HL-60 (cell line): Measurements from ENCODE around the gene IRAK1BP1.
"Not testable (repeated sequence)": the region's sequence is repeated elsewhere in the genome, so short reads cannot be mapped to it uniquely, and the experiment has no call there.

ENCODE experiments used
- DNase-seq, 2 experiments: peaks; one replicate each; pipeline ENCODE4 v3.0.0-alpha.2; 2010 to 2020; ENCODE audit warnings: low read depth in 1 of 2, low spot score in 1 of 2
- H3K27ac ChIP-seq: fragments of 250-450 bp; sonication (Bioruptor Pico); replicated peaks from 2 replicates; pipeline ENCODE4 v1.5.1; 2020; ENCODE audit warnings: mild to moderate bottlenecking, moderate library complexity
- H3K27me3 ChIP-seq: fragments of 250-450 bp; sonication (Bioruptor Pico); 2 replicates; pipeline ENCODE4 v1.5.1; 2021; ENCODE audit warnings: mild to moderate bottlenecking, moderate library complexity; ENCODE audit not compliant: insufficient read depth, poor library complexity, severe bottlenecking
- H3K4me3 ChIP-seq: replicated peaks from 2 replicates; pipeline ENCODE4 v1.5.1; 2011; ENCODE audit warnings: mild to moderate bottlenecking, control low read depth, low read length; ENCODE audit not compliant: insufficient read depth
- CTCF ChIP-seq: IDR thresholded peaks from one replicate; pipeline ENCODE4 v1.5.1; 2011; ENCODE audit warnings: low read length, control low read depth, inconsistent platforms; ENCODE audit not compliant: insufficient read depth
- GABPA ChIP-seq: IDR thresholded peaks from 2 replicates; pipeline ENCODE4 v1.6.1; 2012; ENCODE audit warnings: low read depth
- POLR2AphosphoS5 ChIP-seq: IDR thresholded peaks from 2 replicates; pipeline ENCODE4 v1.6.1; 2012; ENCODE audit warnings: low read depth
- REST ChIP-seq: IDR thresholded peaks from 2 replicates; pipeline ENCODE4 v1.6.1; 2012; ENCODE audit warnings: low read depth; ENCODE audit not compliant: insufficient replicate concordance
- SPI1 ChIP-seq: IDR thresholded peaks from 2 replicates; pipeline ENCODE4 v1.6.1; 2012; ENCODE audit warnings: low read depth, mild to moderate bottlenecking, borderline replicate concordance

Gene IRAK1BP1

GRCh38 chr6:78910591-78911171 lies 43.3 kb downstream of the IRAK1BP1 start:
- Histone ChIP-seq H3K4me3 (peak overlapping the region; percentile 44), H3K27ac (no peak overlapping the region), H3K27me3 (no peaks in the 10 kb centered on the region)
- TF ChIP-seq REST (no peak), CTCF (no peak), GABPA (no peak), SPI1 (no peak), POLR2AphosphoS5 (no peak)
- peak in 1 of 2 experiments; percentile 25 for DNase-seq

- Histone ChIP-seq H3K27ac (no peak overlapping the region), H3K27me3 (no peaks in the 10 kb centered on the region), H3K4me3 (no peak overlapping the region)
- no peak for DNase-seq
- TF ChIP-seq POLR2AphosphoS5 (no peak), GABPA (no peak), SPI1 (no peak), CTCF (no peak), REST (no peak)
Observed at GRCh38 chr6:78911218-78911940, 44.0 kb downstream of the IRAK1BP1 start.

GRCh38 chr6:78916411-78916810 lies 49.1 kb downstream of the IRAK1BP1 start:
- H3K27ac ChIP-seq, result no peak overlapping the region
- no peak overlapping the region for H3K4me3 ChIP-seq
- no peaks in the 10 kb centered on the region for H3K27me3 ChIP-seq
- DNase-seq, result no peak
- TF ChIP-seq GABPA, result no peak

GRCh38 chr6:78917788-78918187 lies 50.4 kb downstream of the IRAK1BP1 start:
- TF ChIP-seq REST, result no peak
- no peak for TF ChIP-seq CTCF
- no peak for TF ChIP-seq POLR2AphosphoS5
- TF ChIP-seq GABPA, result no peak
- TF ChIP-seq SPI1, result no peak
- Histone ChIP-seq H3K27ac (no peak overlapping the region), H3K27me3 (no peaks in the 10 kb centered on the region), H3K4me3 (no peak overlapping the region)
- no peak for DNase-seq

- not testable (repeated sequence) for DNase-seq
Observed at GRCh38 chr6:78921168-78921567, 53.8 kb downstream of the IRAK1BP1 start.

More at GRCh38 chr6:78921168-78921567, 53.8 kb downstream of the IRAK1BP1 start:
- not testable (repeated sequence) for H3K4me3 ChIP-seq, H3K27ac ChIP-seq, H3K27me3 ChIP-seq
